Activated T-cell treated with anti-CD3 and anti-CD28 coated beads for 24 hours (primary cell): ENCODE data around the gene TTN.
A peak's percentile ranks its signal among the peaks of the same experiment; 100 is the strongest.
"Not testable (repeated sequence)": the region's sequence is repeated elsewhere in the genome, so short reads cannot be mapped to it uniquely, and the experiment has no call there.

Experiments used
- DNase-seq: peaks from one replicate; pipeline ENCODE4 v3.0.0-alpha.2; 2020; ENCODE audit warnings: low read depth

Gene TTN

GRCh38 chr2:178529194-178529593 lies 278.0 kb downstream of the TTN start:
- no peak for DNase-seq

- no peak for DNase-seq
Measured at GRCh38 chr2:178528647-178529046, 278.6 kb downstream of the TTN start.

- no peak for DNase-seq
Measured at GRCh38 chr2:178527592-178527991, 279.6 kb downstream of the TTN start.

GRCh38 chr2:178526256-178526655 lies 281.0 kb downstream of the TTN start:
- no peak for DNase-seq

GRCh38 chr2:178525460-178525859 lies 281.8 kb downstream of the TTN start:
- not testable (repeated sequence) for DNase-seq

GRCh38 chr2:178525010-178525409 lies 282.2 kb downstream of the TTN start:
- not testable (repeated sequence) for DNase-seq

GRCh38 chr2:178523596-178524134 lies 283.6 kb downstream of the TTN start:
- no peak for DNase-seq

GRCh38 chr2:178522950-178523595 lies 284.1 kb downstream of the TTN start:
- DNase-seq: peak; percentile 75

- DNase-seq: no peak
Measured at GRCh38 chr2:178521304-178522150, 285.7 kb downstream of the TTN start.

GRCh38 chr2:178517496-178517895 lies 289.7 kb downstream of the TTN start:
- no peak for DNase-seq

- DNase-seq: peak; percentile 53
Measured at GRCh38 chr2:178514664-178515063, 292.6 kb downstream of the TTN start.

GRCh38 chr2:178513876-178514275 lies 293.3 kb downstream of the TTN start:
- DNase-seq: no peak

GRCh38 chr2:178512484-178512883 lies 294.7 kb downstream of the TTN start:
- DNase-seq: no peak

GRCh38 chr2:178510384-178510783 lies 296.8 kb downstream of the TTN start:
- no peak for DNase-seq

- DNase-seq: no peak
Measured at GRCh38 chr2:178508646-178509045, 298.6 kb downstream of the TTN start.

- no peak for DNase-seq
Measured at GRCh38 chr2:178506949-178507348, 300.3 kb downstream of the TTN start.

- DNase-seq: no peak
Measured at GRCh38 chr2:178506524-178506923, 300.7 kb downstream of the TTN start.

- no peak for DNase-seq
Measured at GRCh38 chr2:178506101-178506500, 301.1 kb downstream of the TTN start.

- no peak for DNase-seq
Measured at GRCh38 chr2:178502751-178503150, 304.5 kb downstream of the TTN start.

- DNase-seq: no peak
Measured at GRCh38 chr2:178499640-178500039, 307.6 kb downstream of the TTN start.

- DNase-seq: no peak
Measured at GRCh38 chr2:178498137-178498536, 309.1 kb downstream of the TTN start.

GRCh38 chr2:178496049-178496448 lies 311.2 kb downstream of the TTN start:
- DNase-seq: no peak

- no peak for DNase-seq
Measured at GRCh38 chr2:178491612-178492011, 315.6 kb downstream of the TTN start.
